ENCODE results near the gene TRDN. TPM values are rescaled to one million over a fixed set of nuclear protein-coding genes. Genes with fewer than 3 reads are reported as not detected.
"Not testable (repeated sequence)": the region's sequence is repeated elsewhere in the genome, so short reads cannot be mapped to it uniquely, and the experiment has no call there.

TRDN gene
- total RNA-seq, 3 donors from 2014 or later (not counting 1 experiment from before 2014, with no cell fraction given): not detected

DNA sequence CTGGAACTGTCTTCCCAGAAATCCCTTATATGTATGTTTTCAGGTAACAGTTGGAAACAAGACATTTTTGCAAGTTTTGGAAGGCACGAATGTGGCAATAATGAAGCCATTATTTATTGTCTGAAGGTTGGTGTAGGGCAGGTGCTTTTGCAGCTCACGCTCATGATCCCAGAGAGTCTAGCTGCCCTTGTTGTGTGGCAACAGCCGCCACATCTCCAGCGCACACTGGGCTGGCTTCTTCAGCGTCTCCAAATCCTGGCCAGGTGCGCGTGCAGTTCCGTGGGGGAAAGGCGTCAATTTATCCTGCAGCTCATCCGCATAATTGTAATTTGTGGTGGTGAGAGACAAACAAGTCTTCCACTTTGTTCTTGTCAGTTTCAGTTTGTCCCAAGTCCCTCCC, 71.2 kb downstream of the TRDN start:
- no peaks in the 10 kb centered on the region for H3K36me3 ChIP-seq (ENCODE audit: control insufficient read depth, insufficient read depth, low read length)
- no peaks in the 10 kb centered on the region for H3K4me1 Mint-ChIP-seq
- no peak overlapping the region for H3K27ac Mint-ChIP-seq
- no peaks in the 10 kb centered on the region for H3K27me3 Mint-ChIP-seq (ENCODE audit: low read depth in 2 of 2)
- no peaks in the 10 kb centered on the region for H3K4me1 ChIP-seq (ENCODE audit: control insufficient read depth, insufficient read depth, low read length)
- no peaks in the 10 kb centered on the region for H3K27me3 ChIP-seq (ENCODE audit: control insufficient read depth, insufficient read depth, low read length)
- H3K4me3 ChIP-seq (ENCODE audit: low read length): no peak overlapping the region
- peaks cover 6% of the 10 kb centered on the region for H3K9me3 ChIP-seq (ENCODE audit: control insufficient read depth, insufficient read depth, low read length)
- H3K36me3 Mint-ChIP-seq: no peaks in the 10 kb centered on the region
- intact Hi-C loops (cut with micrococcal nuclease): no loop called here
- TF ChIP-seq CTCF (IDR thresholded peaks at IDR 0.05): no peak
- DNase-seq (no peak), ATAC-seq (no peak)
- 93% methylated on average over 10 of the region's 10 CpGs for WGBS (ENCODE audit: insufficient coverage)
- peaks cover 12 to 14% of the 10 kb centered on the region in 2 donors for H3K9me3 Mint-ChIP-seq
- no peak overlapping the region for H3K27ac ChIP-seq (ENCODE audit: low read length)
- H3K4me3 Mint-ChIP-seq: no peak overlapping the region

DNA sequence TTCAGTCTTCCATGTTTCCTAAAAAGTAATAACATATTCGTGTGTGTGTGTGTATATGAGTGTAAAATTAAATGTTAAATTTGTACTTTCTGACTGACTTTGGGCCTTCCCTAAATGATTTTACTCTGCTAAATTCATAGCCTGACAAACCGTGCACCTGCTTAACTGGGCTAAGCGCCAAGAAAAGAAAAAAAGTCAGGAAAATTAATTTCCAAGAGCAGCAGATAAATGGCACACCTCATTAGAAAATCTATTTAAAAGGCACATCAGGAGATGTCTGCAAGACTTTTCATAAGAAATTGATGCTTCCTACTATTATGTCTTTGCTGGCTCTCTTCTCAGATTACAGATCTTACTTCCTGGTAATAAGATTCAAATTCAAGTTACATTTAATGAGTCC, 72.4 kb downstream of the TRDN start:
- Mint-ChIP-seq H3K36me3 (no peaks in the 10 kb centered on the region), H3K27me3 (ENCODE audit: low read depth in 2 of 2) (no peaks in the 10 kb centered on the region), H3K4me1 (no peaks in the 10 kb centered on the region), H3K4me3 (no peak overlapping the region), H3K9me3 (peaks cover 18 to 24% of the 10 kb centered on the region in 2 donors), H3K27ac (no peak overlapping the region)
- ATAC-seq: no peak
- intact Hi-C loops (cut with micrococcal nuclease): no loop called here
- Histone ChIP-seq H3K4me3 (ENCODE audit: low read length) (no peak overlapping the region), H3K9me3 (ENCODE audit: control insufficient read depth, insufficient read depth, low read length) (peaks cover 6% of the 10 kb centered on the region), H3K36me3 (ENCODE audit: control insufficient read depth, insufficient read depth, low read length) (no peaks in the 10 kb centered on the region), H3K27me3 (ENCODE audit: control insufficient read depth, insufficient read depth, low read length) (no peaks in the 10 kb centered on the region), H3K27ac (ENCODE audit: low read length) (no peak overlapping the region), H3K4me1 (ENCODE audit: control insufficient read depth, insufficient read depth, low read length) (no peaks in the 10 kb centered on the region)
- WGBS (ENCODE audit: insufficient coverage): 50% methylated on average over 2 of the region's 3 CpGs
- no peak for TF ChIP-seq CTCF (IDR thresholded peaks at IDR 0.05)
- no peak for DNase-seq

DNA sequence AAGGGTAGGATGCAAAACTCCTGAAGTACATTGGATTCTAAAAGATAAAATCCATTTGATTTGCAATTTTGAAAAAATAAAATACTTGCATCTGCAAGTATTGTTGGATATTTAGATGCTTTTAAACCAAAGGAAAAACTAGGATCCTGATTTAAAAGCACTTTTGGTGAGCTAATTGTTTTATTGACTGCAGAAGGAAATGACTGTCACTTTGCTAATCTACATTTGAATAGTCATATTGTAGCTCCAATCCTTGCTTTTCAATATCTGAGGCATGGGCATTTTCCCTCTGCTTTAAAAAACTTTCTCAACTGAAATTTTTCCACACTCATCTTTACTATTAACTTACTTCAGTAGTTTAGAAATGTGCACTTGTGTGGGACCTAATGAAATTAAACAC, 74.1 kb downstream of the TRDN start:
- no peak for DNase-seq
- no peak overlapping the region for H3K27ac ChIP-seq (ENCODE audit: low read length)
- ATAC-seq: no peak
- peaks cover 6% of the 10 kb centered on the region for H3K9me3 ChIP-seq (ENCODE audit: control insufficient read depth, insufficient read depth, low read length)
- Mint-ChIP-seq H3K27ac (no peak overlapping the region), H3K27me3 (ENCODE audit: low read depth in 2 of 2) (no peaks in the 10 kb centered on the region), H3K36me3 (no peaks in the 10 kb centered on the region), H3K9me3 (peaks cover 16 to 28% of the 10 kb centered on the region in 2 donors), H3K4me3 (no peak overlapping the region), H3K4me1 (no peaks in the 10 kb centered on the region)
- TF ChIP-seq CTCF (IDR thresholded peaks at IDR 0.05): no peak
- no peaks in the 10 kb centered on the region for H3K36me3 ChIP-seq (ENCODE audit: control insufficient read depth, insufficient read depth, low read length)
- H3K4me1 ChIP-seq (ENCODE audit: control insufficient read depth, insufficient read depth, low read length): no peaks in the 10 kb centered on the region
- intact Hi-C loops (cut with micrococcal nuclease): no loop called here
- no peak overlapping the region for H3K4me3 ChIP-seq (ENCODE audit: low read length)
- no peaks in the 10 kb centered on the region for H3K27me3 ChIP-seq (ENCODE audit: control insufficient read depth, insufficient read depth, low read length)

DNA sequence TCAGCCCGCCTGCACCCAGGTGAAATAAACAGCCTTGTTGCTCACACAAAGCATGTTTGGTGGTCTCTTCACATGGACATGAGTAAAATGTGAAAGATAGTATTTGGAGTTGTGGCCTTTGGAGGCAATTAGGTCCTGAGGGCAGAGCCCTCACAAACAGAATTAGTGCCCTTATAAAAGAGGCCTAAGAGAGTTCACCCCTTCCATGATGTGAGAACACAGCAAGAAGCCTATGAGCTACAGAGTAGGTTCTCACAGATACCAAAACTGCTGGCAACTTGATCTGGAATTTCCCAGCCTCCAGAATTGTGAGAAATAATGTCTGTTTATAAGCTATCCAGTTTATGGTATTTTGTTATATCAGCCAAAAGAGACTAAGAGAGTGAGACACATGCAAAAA, 74.5 kb downstream of the TRDN start:
- H3K27me3 ChIP-seq (ENCODE audit: control insufficient read depth, insufficient read depth, low read length): no peaks in the 10 kb centered on the region
- Mint-ChIP-seq H3K27ac (no peak overlapping the region), H3K27me3 (ENCODE audit: low read depth in 2 of 2) (no peaks in the 10 kb centered on the region), H3K4me3 (no peak overlapping the region), H3K9me3 (peaks cover 16 to 29% of the 10 kb centered on the region in 2 donors), H3K36me3 (no peaks in the 10 kb centered on the region), H3K4me1 (no peaks in the 10 kb centered on the region)
- DNase-seq (no peak), ATAC-seq (no peak)
- H3K9me3 ChIP-seq (ENCODE audit: control insufficient read depth, insufficient read depth, low read length): peaks cover 6% of the 10 kb centered on the region
- no peak overlapping the region for H3K4me3 ChIP-seq (ENCODE audit: low read length)
- intact Hi-C loops (cut with micrococcal nuclease): no loop called here
- no peaks in the 10 kb centered on the region for H3K36me3 ChIP-seq (ENCODE audit: control insufficient read depth, insufficient read depth, low read length)
- no peak for TF ChIP-seq CTCF (IDR thresholded peaks at IDR 0.05)
- 93% methylated on average over 1 of the region's 1 CpG for WGBS (ENCODE audit: insufficient coverage)
- no peaks in the 10 kb centered on the region for H3K4me1 ChIP-seq (ENCODE audit: control insufficient read depth, insufficient read depth, low read length)
- no peak overlapping the region for H3K27ac ChIP-seq (ENCODE audit: low read length)

- DNase-seq; H3K4me3 ChIP-seq (ENCODE audit: low read length); H3K36me3 Mint-ChIP-seq; H3K4me3 Mint-ChIP-seq; H3K4me1 ChIP-seq (ENCODE audit: control insufficient read depth, insufficient read depth, low read length); H3K4me1 Mint-ChIP-seq; H3K27ac ChIP-seq (ENCODE audit: low read length); H3K27me3 ChIP-seq (ENCODE audit: control insufficient read depth, insufficient read depth, low read length); intact Hi-C loops (cut with micrococcal nuclease); H3K27ac Mint-ChIP-seq; H3K27me3 Mint-ChIP-seq (ENCODE audit: low read depth in 2 of 2); ATAC-seq; H3K36me3 ChIP-seq (ENCODE audit: control insufficient read depth, insufficient read depth, low read length); H3K9me3 ChIP-seq (ENCODE audit: control insufficient read depth, insufficient read depth, low read length): not testable (repeated sequence)
- WGBS (ENCODE audit: insufficient coverage): 87% methylated on average over 5 of the region's 5 CpGs
- peaks cover 19 to 35% of the 10 kb centered on the region in 2 donors for H3K9me3 Mint-ChIP-seq
These were observed 76.9 kb downstream of the TRDN start for GRCh38 chr6:123559816-123560215.

DNA sequence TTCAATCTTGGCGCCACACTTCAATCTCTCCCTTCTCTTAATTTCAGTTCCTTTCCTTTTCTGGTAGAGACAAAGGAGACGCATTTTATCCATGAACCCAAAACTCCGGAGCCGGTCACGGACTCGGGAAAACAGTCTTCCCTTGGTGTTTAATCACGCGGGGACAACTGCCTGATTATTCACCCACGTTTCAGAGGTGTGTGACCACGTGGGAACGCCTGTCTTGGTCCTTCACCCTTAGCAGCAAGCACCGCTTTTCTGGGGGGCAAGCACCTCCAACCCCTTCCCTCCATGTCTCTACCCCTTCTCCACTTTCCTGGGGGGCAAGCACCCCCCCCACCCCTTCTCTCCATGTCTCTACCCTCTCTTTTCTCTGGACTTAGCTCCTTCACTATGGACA, 79.3 kb downstream of the TRDN start:
- H3K9me3 ChIP-seq (ENCODE audit: control insufficient read depth, insufficient read depth, low read length); ATAC-seq; H3K4me3 Mint-ChIP-seq; H3K27ac ChIP-seq (ENCODE audit: low read length); H3K4me1 Mint-ChIP-seq; H3K36me3 Mint-ChIP-seq; DNase-seq; H3K4me1 ChIP-seq (ENCODE audit: control insufficient read depth, insufficient read depth, low read length); H3K4me3 ChIP-seq (ENCODE audit: low read length); H3K27ac Mint-ChIP-seq; H3K36me3 ChIP-seq (ENCODE audit: control insufficient read depth, insufficient read depth, low read length); H3K27me3 ChIP-seq (ENCODE audit: control insufficient read depth, insufficient read depth, low read length); intact Hi-C loops (cut with micrococcal nuclease); H3K27me3 Mint-ChIP-seq (ENCODE audit: low read depth in 2 of 2): not testable (repeated sequence)
- H3K9me3 Mint-ChIP-seq: peaks cover 24 to 35% of the 10 kb centered on the region in 2 donors
- 95% methylated on average over 12 of the region's 12 CpGs for WGBS (ENCODE audit: insufficient coverage)

Measured in natural killer cell (primary cell).